GM21526 (cell line): Measurements from ENCODE around the gene NACAD.

Source experiments
- ATAC-seq: cut with Tn5 transposase; IDR thresholded peaks from one replicate; pipeline ENCODE4 v1.9.1; 2021; ENCODE audit warnings: moderate library complexity; ENCODE audit not compliant: unreplicated experiment, low FRiP score

NACAD gene

DNA sequence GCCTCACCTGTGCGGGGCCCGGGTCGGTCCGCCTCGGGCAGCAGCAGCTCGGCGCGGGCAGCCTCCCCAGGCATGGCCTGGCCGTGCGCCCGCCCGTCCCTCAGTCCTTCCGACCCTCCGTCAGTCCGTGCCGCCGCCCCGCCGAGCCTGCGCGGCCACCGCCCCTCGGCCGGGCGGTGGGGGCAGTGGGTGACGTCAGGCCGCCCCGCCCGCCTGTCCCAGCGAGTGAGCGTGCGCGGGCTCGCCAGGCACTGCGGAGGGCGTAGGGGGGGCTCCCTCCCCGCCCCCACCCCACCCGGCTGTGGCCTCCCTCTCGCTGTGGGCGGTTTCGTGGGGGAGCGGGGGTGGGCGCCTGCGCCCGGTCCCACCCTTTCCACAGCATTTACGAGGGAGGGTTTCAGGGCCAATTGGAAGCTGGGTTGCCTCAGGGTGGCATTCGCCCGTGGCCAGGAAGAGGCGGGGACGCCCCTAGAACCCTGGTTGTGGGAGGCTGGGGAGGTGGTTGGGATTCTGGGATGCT, at the start of gene NACAD:
Gene NACAD, minus strand, starts transcription at position 149 of the 520 bp plus-strand sequence. Its CDS starts 75 bp downstream, at position 74.
- ATAC-seq, result no peak

DNA sequence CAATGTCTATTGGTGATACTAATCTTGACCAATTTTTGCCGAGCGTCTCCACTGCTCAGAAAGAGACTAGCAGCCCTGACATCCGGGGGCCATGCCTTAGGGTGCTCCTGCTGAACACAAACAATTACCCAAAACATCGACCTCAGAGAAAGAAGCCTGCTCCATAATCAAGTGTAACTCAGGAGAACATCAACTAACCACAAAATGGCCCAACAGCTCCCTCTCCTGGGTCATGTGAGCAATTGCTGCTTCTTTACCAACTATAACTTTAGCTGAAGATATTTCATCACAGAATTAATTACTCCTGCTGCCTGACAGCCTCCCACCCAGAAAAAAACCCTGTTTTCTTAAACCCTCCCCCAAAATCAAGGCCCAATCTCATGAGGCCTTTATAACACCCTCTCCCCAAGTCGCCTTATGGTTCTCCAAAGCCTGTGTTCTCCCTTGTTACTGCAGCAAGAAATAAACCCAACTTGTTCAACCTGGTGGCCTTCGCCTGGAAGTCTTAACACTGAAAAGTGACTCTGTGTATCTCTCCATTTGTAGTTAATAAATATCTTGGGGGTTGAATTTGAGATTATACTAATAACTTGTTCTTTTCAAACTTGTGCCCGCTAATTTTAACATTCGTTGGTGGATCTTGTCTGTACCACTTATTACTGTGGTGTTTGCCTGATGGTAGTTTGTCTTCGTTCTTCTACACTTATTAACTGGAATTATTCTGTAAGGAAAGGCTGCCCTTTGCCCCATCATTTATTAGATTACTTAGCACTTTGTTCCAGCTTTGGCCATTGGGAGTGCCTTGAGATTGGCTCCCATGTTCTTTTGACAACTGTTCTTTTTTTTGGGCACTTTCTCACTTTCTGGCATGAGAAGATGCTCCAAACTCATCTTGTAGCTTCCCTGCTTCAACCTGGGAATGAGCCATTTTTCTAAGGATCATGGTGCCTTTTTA, 47.6 kb upstream of the NACAD start:
- no peak for ATAC-seq

GRCh38 chr7:45133877-45134276, 45.1 kb upstream of the NACAD start:
- ATAC-seq, result no peak

DNA sequence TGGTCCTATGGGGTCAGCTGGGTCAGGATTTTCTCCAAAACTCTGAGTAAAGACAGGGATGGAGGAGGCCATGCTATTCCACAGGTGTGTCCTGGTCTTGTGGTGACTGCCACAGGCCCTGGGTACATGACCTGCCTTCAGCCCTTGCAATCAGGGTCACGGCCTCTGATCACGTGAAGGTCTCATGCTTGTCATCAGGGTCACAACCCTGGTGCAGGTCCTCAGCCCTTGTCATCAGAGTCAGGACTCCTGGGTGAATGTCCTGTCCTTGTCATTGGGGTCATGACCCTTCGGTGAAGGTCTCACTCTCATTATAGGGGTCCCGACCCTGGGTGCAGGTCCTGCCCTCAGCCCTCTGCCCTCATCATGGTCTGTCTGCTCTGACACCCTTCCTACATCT, 44.6 kb upstream of the NACAD start:
- ATAC-seq, result no peak

- no peak for ATAC-seq
Measured at GRCh38 chr7:45132708-45133320, 44.0 kb upstream of the NACAD start.

DNA sequence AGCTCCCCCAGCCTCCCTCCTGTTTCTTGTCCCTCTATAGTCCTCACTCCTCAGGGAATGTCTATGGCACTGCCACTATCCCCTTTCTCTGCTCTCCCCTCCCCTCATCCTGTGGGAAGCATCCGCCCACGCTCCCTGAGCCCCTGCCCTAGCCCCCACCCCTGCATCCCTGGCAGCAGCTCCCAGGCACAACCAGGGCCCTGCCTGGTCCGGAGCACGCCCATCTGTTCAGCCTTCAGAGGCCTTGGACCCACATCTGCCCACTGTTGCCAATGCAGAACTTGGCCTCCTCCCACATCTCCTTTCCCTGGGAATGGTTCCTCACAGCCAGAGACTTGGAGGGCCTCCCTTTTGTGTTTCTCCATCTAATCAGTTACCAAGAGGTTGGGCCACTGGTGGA, 43.1 kb upstream of the NACAD start:
- no peak for ATAC-seq

DNA sequence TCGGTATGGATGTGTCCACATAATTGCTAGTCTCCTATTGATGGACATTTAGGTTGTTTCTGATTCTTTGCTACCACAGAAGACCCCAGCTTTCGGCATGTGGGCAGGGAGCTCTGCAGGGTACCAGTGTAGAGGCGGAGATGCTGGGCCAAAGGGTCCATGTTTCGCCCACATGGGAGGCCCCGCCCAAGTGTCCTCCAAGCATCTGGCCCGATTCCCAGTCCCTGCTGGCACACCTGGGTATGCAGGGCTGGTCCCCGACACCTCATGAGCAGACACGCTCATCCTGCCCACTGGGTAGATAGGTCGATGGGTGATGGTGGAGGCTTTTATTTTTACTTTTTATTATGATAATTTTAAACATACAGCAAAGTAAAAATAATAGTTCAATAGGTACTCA, 42.1 kb upstream of the NACAD start:
- no peak for ATAC-seq

GRCh38 chr7:45129906-45130305, 41.1 kb upstream of the NACAD start:
- no peak for ATAC-seq

GRCh38 chr7:45129181-45129800, 40.5 kb upstream of the NACAD start:
- no peak for ATAC-seq

GRCh38 chr7:45126920-45127319, 38.2 kb upstream of the NACAD start:
- no peak for ATAC-seq

DNA sequence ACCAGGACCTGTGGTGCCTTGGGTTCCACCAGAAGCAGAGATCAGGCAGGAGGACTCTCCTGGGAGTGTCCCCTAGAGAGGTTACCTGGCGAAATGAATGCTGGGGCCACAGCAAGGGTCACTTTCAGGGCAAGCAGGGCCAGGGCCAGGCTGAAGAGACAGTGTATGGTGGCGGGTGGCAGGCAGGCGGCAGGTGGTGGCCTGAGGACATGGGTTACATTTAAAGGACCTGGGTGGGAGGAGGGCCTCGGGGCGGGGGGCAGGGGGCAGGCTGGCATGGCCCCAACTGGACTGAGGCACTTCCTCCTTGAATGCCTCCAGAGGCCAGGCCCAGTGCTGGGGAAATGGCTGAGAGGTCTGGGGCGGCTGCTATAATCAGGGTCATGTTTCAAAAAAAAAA, 37.4 kb upstream of the NACAD start:
- ATAC-seq, result no peak

GRCh38 chr7:45125193-45125904, 36.6 kb upstream of the NACAD start:
- ATAC-seq, result no peak

DNA sequence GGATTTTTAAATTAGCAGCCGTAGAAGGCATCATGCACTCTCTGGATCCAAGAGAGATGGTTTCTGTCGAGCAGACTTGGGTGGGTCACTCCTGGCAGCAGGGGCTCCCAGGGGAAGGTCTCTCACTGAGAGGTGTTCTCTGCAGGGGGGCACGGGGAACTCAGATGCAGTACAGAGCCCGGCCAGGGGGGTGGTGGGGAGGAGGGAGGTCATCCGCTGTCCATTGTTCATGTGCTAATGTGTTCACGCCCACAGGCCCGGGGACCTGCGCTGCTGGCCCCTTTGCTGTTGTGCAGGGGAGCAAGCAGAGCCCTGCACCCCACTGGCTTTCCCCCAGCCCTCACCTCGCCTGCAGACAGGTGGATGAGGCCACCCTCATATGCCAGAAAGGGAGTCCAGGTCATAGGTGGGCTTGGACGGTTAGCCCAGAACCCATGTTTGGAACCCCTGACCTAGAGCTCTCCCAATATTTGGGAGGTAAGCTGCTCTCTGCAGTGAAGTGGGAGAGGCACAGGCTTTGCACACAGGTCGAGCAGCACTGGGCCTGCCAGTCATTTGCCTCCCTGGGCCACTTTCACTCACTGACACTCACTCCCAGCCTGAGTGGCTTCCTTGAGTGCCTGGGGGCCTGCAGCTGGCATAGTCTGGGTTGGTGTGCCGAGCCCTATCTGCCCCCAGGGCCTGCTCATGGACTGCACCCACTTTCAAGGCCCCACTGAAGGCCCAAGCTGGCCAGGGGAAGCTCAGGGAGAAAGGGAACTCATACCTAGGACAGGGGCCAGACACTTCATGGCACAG, 35.3 kb upstream of the NACAD start:
- no peak for ATAC-seq

- ATAC-seq, result no peak
Measured at GRCh38 chr7:45122975-45123860, 34.4 kb upstream of the NACAD start.

DNA sequence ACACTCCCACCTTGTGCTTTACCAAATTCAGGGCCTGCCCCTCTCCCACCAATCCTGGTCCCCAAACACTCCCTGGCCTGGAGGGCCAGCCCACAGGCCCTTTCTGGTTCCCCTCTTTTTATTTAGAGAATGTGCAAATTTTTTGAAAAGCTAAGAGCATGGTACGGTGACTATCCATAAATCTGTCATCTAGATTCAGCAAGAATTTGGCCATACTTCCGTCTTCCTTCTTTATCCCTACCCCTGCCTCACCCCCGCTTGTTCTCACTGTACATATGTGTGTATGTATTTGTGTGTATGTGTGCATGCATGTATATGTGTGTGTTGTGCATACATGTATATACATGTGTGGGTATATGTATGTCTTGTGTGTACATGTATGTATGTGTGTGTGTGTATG, 30.8 kb upstream of the NACAD start:
- no peak for ATAC-seq

GRCh38 chr7:45118889-45119331, 30.1 kb upstream of the NACAD start:
- ATAC-seq, result no peak

DNA sequence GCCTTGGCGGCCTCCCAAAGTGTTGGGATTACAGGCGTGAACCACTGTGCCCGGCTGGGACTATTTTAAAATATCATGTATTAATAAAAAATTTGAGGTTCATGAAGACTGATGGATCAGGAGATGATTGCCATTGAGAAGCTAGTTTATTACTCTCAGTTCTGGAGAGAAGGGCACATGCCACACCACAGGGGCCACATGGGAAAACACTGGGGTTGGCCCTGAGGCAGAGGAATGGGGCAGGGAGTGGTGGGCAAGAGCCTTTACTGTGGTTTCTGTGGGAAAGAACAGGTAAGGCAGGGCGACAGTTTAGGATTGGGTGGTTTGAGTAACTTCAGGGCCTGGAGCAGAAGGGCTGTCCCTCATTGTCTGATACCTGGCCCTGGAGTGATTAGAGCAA, 29.5 kb upstream of the NACAD start:
- ATAC-seq, result no peak

DNA sequence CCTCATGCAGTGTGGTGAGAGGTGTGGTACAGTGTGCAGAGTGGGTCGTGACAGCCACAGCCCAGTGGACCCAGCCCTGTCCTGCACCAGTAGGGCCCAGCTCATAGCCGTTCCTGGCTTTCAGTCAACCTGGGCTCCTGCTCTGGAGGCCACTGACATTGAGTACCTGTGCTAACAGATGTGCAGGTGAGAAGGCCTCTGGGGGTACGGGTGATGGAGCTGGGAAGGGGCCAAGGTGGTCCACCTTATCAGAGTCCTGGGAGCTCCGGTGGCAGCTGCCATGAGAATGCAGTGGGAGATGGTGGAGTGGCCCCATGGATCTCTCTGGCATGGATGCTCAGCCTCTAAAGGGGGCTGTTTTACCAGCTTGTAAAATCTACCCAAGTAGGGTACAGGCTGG, 28.8 kb upstream of the NACAD start:
- ATAC-seq, result no peak

- no peak for ATAC-seq
Measured at GRCh38 chr7:45116048-45116447, 27.3 kb upstream of the NACAD start.
